ENCODE measurements around the gene STXBP4. TPM values are rescaled to one million over a fixed set of nuclear protein-coding genes. Genes with fewer than 3 reads are reported as not detected.

The STXBP4 gene
- polyA plus RNA-seq, 1 of the 3 experiments (the other 2 are of a cell fraction) = 2.8 TPM

GRCh38 chr17:54944796-54945195 lies 23.8 kb upstream of the STXBP4 start:
- H3K9ac ChIP-seq = no peak overlapping the region
- H2AFZ ChIP-seq (ENCODE audit: low read depth) = no peak overlapping the region
- no peak overlapping the region for H3K4me3 ChIP-seq (ENCODE audit: low read depth in 2 of 2, low read length in 1 of 2)
- peaks cover 45 to 58% of the 10 kb centered on the region in 2 experiments for H3K36me3 ChIP-seq (replicated peaks in 1 of 2; ENCODE audit: control insufficient read depth in 1 of 2, insufficient read depth in 2 of 2, low read length in 1 of 2)
- ChIA-PET POLR2A (no interaction called here), CTCF (interaction anchor here (1.5 kb wide), 1 partner anchor 15 kb away, joined by 3 read pairs; no protein-coding TSS in a partner anchor)
- no peaks in the 10 kb centered on the region; the same call in 1 of the 2 replicates for H3K9me3 ChIP-seq
- H3K4me1 ChIP-seq (ENCODE audit: control insufficient read depth in 1 of 2, insufficient read depth in 2 of 2, low read depth in 1 of 2, low read length in 1 of 2) = no peaks in the 10 kb centered on the region
- no peaks in the 10 kb centered on the region for H3K79me2 ChIP-seq (ENCODE audit: insufficient read depth)
- WGBS (ENCODE audit: low lambda C conversion rate) = 92% methylated on average over 1 of the region's 1 CpG
- H4K20me1 ChIP-seq (ENCODE audit: insufficient read depth) = no peaks in the 10 kb centered on the region
- DNase-seq = no peak
- H3K9me2 ChIP-seq = no peaks in the 10 kb centered on the region
- no peak overlapping the region for H3K4me2 ChIP-seq
- TF ChIP-seq ZBTB33 (IDR thresholded peaks at IDR 0.05; ENCODE audit: borderline replicate concordance, low read depth) (no peak), CHD2 (IDR thresholded peaks at IDR 0.05; ENCODE audit: low read length, partially characterized antibody) (no peak), POLR2AphosphoS5 (IDR thresholded peaks at IDR 0.05; ENCODE audit: low read depth, low read length) (no peak), MXI1 (IDR thresholded peaks at IDR 0.05; ENCODE audit: low read depth, low read length) (no peak), NRF1 (IDR thresholded peaks at IDR 0.05; ENCODE audit: low read depth, low read length) (no peak), RFX5 (IDR thresholded peaks at IDR 0.05; ENCODE audit: low read length) (no peak), FOXM1 (IDR thresholded peaks at IDR 0.05; ENCODE audit: low read depth) (no peak), RXRA (IDR thresholded peaks at IDR 0.05; ENCODE audit: borderline replicate concordance, low read depth) (no peak), GABPA (IDR thresholded peaks at IDR 0.05; ENCODE audit: low read depth) (no peak), YY1 (IDR thresholded peaks at IDR 0.05; ENCODE audit: low read depth) (no peak)
- TF ChIP-seq, protein P1, sequence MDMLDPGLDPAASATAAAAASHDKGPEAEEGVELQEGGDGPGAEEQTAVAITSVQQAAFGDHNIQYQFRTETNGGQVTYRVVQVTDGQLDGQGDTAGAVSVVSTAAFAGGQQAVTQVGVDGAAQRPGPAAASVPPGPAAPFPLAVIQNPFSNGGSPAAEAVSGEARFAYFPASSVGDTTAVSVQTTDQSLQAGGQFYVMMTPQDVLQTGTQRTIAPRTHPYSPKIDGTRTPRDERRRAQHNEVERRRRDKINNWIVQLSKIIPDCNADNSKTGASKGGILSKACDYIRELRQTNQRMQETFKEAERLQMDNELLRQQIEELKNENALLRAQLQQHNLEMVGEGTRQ (IDR thresholded peaks at IDR 0.05; ENCODE audit: borderline replicate concordance, low read depth, low read length) = no peak
- TF ChIP-seq, protein P2, sequence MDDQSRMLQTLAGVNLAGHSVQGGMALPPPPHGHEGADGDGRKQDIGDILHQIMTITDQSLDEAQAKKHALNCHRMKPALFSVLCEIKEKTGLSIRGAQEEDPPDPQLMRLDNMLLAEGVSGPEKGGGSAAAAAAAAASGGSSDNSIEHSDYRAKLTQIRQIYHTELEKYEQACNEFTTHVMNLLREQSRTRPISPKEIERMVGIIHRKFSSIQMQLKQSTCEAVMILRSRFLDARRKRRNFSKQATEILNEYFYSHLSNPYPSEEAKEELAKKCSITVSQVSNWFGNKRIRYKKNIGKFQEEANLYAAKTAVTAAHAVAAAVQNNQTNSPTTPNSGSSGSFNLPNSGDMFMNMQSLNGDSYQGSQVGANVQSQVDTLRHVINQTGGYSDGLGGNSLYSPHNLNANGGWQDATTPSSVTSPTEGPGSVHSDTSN (IDR thresholded peaks at IDR 0.05) = no peak
- TF ChIP-seq, protein P3, sequence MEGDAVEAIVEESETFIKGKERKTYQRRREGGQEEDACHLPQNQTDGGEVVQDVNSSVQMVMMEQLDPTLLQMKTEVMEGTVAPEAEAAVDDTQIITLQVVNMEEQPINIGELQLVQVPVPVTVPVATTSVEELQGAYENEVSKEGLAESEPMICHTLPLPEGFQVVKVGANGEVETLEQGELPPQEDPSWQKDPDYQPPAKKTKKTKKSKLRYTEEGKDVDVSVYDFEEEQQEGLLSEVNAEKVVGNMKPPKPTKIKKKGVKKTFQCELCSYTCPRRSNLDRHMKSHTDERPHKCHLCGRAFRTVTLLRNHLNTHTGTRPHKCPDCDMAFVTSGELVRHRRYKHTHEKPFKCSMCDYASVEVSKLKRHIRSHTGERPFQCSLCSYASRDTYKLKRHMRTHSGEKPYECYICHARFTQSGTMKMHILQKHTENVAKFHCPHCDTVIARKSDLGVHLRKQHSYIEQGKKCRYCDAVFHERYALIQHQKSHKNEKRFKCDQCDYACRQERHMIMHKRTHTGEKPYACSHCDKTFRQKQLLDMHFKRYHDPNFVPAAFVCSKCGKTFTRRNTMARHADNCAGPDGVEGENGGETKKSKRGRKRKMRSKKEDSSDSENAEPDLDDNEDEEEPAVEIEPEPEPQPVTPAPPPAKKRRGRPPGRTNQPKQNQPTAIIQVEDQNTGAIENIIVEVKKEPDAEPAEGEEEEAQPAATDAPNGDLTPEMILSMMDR (IDR thresholded peaks at IDR 0.05) = no peak
- H3F3A ChIP-seq (replicated peaks; ENCODE audit: insufficient read depth) = peaks cover 5% of the 10 kb centered on the region
- no peak overlapping the region for H3K27ac ChIP-seq (ENCODE audit: low read depth in 2 of 2, low read length in 1 of 2)
- H3K27me3 ChIP-seq (ENCODE audit: insufficient read depth) = no peaks in the 10 kb centered on the region
